Stimulated activated CD8-positive, alpha-beta memory T cell treated with anti-CD3 and anti-CD28 coated beads, Interleukin-15, amount 100 ng/mL, for 4 hours (primary cell): ENCODE results near the gene C2orf15.
"Not testable (repeated sequence)": the region's sequence is repeated elsewhere in the genome, so short reads cannot be mapped to it uniquely, and the experiment has no call there.

Source experiments
- DNase-seq, 2 donors: peaks; one replicate each; pipeline ENCODE4 v3.0.0-alpha.2; 2020; ENCODE audit warnings: low read depth in 2 of 2

Gene C2orf15

DNA sequence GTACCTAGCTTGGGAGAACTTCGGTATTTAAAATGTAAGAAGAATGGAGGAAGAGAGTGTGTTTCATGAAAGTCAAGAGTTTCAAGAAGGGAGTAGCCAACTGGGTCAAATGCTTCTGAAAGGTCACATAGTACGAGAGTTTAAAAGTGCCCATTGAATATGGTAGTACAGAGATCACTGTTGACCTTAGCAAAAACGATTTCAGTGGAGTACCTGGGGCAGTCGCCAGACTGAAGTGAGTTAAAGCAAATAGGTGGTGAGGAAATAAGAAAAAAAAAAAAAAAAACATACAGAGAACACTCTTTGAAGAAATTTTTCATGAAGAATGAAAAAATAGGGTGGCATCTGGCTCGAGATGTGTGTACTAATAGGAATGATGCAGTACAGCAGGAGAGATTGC lies 24.7 kb downstream of the C2orf15 start:
- no peak for DNase-seq

DNA sequence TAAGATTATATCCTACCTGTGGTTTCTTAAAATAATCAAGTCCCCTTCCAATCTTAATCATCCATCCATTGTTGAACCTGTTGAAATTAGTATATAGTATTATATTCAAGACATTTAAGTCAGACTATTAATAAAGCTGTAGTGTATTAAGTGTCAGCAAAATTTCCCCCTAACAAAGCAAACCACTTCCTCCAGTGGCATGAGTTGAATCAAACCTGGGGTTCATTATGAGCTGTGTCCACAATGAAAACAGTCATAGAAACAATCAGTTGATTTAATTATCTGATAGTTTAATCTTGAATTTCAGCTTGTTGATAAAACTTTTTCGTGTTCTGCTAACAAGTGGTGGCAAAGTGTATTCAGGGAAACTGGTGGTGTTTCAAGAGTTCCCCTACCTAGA lies 28.0 kb downstream of the C2orf15 start:
- no peak for DNase-seq

DNA sequence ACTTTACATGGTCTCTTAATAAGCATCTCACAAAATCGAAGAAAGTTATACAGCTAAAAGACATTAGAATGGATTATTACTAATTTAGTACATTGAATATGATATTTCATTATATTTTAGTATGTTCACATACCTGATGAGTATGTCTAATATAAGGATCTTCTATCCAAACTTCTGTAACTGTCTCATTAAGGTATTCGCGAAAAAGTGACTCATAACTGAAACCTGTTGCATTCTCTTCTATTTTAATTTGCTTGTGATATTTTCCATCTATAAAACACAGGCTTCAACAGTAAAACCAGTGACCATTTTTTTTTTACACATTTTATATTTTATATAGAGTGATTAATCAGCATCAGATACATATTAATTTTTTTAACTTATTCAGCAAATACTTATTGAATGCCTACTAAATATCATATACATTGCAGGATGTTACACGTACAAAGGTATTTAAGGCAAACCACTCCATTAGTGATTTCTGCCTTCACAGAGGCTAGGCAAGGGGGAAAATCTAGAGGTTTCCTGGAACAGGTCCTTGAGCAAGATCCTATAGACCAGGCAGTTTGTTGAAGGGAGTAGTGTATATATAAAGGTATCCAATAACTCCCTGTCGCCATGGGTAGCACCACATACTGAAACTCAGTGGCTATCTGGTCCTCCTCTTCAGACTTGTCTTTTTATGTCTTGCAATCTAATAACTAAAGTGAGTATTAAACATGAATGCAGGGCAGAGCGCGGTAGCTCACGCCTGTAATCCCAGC lies 30.1 kb downstream of the C2orf15 start:
- no peak for DNase-seq

DNA sequence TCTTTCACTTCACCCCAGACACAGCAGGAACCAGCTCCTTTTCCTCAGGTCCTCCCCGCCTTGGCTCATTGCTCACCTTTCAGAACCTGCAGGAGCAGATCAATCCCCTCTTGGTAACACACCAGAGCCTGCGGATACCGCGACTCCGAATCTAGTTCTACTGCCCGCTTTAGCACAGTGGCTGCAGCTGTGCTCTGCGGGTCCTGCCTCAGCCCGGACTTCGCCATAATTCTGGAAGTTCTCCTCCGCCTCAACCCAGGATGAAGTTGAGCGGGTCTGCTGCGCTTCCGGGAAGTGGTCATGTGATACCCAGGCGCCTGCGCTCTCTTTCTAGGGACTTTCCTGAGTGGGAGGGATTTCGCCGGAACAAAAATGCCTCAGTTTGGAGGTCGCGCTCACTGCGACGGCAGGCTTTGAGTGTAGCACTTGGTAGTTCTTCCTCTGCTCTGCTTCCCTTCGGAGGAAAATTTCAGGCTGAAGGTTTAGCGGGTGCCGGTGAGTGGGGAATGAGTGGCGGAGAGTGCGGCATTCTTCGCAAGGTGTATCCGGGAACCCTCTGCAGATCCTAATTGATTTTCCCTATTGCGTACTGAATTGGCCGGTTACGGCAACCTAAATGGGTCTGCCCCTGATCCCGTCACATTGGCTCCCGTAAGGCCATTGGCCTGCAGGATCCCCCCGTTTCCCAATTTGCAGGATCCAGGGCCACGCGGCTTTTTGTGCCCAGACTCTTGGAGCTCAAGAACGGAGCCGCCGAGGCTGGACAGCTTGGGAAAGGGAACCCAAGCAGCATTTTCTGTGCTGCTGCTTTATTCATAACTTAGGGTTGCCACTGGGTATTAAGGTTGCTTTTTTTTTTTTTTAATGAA lies 39.5 kb downstream of the C2orf15 start, which contains the start of the genes MITD1 and MRPL30:
MITD1 (minus strand) TSS at position 304 of the 869 bp plus-strand sequence; CDS start at position 227, 77 bp downstream.
MRPL30 (plus strand) TSS at position 430 of the 869 bp plus-strand sequence. CDS start 5,020 bp downstream, outside the sequence.
- peak; percentile 76 to 83 for DNase-seq

DNA sequence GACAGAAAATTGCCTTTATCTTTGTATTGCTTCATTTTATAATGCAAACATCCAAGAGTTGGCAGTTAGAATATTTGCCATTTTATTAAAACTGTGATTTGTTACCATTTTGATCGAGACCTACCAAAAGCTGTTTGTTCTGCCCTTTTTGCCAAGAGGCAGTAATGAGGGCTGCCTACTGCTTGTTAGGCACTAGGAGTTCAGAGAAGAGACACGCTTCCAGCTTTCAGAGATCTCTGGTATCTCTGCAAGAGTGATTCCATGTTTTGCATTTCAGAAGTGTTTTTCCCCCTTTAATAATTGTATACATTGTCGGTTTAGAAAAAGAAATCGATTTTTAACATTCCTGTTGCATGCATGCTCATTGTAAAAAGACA lies 40.1 kb downstream of the C2orf15 start:
- no peak for DNase-seq

DNA sequence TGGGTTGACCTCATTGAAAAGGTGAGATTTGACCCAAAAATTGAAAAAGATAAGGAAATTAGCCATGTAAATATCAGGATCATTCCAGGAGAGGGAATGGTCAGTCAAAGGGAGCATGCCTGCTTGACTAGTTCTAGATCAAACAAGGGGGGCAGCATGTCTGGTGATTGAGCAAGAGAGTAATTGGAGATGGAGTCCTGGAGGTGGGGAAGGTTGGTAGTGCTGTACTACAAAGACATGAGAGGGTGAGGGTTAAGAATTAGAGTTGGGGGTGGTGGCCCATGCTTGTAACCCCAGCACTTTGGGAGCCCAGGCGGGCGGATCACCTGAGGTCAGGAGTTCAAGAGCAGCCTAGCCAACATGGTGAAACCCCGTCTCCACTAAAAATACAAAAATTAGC lies 41.5 kb downstream of the C2orf15 start:
- DNase-seq, result no peak

DNA sequence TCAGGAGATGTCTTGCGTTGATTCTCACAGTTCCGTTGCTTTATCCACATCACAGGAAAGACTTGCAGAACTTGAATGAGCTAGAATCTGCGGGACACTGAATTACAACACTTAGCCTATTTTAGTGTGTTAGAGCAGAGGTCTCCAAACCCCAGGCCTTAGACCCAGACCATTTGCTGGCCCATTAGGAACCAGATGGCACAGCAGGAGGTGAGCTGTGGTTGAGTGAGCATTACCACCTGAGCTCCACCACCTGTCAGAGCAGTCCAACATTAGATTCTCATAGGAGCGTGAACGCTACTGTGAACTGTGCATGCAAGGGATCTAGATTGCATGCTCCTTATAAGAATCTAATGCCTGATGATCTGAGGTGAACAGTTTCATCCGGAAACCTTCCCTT lies 43.3 kb downstream of the C2orf15 start:
- DNase-seq, result no peak

DNA sequence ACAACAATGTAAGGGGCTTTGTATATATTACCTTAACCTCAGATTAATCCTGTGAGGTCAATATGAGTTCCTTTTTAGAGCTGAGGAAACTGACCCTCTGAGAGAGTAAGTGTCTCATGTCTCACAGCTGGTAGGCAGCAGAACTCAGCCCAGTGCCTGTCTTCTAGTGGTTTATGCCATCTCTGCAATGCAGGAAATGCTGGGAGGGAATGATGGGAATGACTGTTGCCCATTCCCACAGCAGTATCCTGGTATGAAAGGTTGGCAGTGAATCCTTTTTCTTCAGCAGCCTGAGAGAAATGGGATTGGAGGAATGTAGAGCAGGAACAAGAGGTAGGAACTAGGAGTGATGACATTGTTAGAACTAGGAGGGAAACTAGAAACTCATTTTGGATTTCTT lies 45.5 kb downstream of the C2orf15 start:
- no peak for DNase-seq

DNA sequence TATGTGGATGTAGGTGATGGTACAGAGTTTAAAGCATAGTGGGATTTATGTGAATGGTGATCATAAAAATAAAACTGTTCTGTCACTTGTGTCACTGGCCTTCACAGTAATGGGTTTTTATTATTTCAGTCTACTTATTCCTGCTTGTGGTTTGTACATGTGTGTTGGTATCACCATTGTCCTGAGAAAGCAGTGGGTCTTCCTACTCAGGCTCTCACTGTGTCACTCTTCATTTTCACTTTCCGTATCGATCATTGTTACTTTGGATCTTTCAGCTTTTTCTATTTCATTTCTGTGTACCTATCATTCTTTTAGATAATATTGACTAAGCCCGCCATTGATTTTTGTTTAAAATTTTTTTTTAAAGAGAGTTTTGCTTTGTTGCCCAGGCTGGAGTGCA lies 46.9 kb downstream of the C2orf15 start:
- DNase-seq, result no peak

DNA sequence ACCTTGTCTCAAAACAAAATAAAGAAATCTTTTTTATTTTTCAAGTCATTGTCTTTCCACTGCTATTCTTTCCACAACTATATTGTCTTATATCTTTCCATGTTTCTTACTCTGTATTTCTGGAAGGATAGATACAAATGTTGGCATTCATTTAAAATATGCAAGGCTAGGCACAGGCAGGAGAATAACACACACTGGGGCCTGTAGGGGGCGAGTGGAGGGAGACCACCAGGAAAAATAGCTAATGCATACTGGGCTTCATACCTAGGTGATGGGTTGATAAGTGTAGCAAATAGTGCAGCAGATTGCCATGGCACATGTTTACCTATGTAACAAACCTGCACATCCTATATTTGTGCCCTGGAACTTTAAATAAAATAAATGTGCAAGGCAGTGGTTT lies 49.0 kb downstream of the C2orf15 start:
- no peak for DNase-seq

DNA sequence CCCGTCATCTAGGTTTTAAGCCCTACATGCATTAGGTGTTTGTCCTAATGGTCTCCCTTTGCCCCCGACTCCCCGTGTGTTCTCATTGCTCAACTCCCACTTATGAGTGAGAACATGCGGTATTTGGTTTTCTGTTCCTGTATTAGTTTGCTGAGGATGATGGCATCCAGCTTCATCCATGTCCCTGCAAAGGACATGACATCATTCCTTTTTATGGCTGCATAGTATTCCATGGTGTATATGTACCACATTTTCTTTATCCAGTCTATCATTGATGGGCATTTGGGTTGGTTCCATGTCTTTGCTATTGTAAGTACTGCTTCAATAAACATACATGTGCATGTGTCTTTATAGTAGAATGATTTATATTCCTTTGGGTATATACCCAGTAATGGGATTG lies 50.9 kb downstream of the C2orf15 start:
- not testable (repeated sequence) for DNase-seq

DNA sequence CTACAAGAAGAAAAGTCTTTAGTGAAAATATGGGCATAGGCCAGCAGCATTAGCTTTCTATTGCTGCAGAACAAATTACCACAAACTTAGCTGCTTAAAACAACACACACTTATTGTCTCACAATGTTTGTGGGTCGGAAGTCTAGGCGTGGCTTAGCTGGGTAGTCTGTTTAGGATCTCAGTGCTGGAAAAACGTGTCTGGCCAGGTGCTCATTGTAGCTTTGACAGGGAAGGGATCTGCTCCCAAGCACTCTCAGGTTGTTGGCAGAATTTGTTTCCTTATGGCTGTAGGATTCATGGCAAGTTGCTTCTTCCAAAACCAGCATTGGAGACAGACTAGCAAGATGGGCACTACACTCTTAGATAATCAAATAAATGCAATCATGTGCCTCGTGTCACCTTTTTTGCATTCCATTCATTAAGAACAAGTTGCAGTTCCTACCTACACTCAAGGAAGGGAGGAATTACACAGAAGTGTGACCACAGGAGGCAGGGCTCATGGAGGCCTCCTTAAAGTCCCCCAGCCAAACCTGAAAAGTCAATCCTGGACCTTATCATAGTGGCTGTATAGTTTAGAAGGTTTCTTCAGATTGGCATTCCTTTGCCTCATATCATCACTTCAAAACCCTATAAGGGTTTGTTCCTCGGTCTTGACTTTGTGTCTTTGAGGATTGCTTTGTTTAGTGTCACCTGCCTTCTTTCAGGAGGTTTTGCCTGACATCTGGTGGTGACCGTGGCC lies 56.8 kb downstream of the C2orf15 start:
- DNase-seq, result no peak

DNA sequence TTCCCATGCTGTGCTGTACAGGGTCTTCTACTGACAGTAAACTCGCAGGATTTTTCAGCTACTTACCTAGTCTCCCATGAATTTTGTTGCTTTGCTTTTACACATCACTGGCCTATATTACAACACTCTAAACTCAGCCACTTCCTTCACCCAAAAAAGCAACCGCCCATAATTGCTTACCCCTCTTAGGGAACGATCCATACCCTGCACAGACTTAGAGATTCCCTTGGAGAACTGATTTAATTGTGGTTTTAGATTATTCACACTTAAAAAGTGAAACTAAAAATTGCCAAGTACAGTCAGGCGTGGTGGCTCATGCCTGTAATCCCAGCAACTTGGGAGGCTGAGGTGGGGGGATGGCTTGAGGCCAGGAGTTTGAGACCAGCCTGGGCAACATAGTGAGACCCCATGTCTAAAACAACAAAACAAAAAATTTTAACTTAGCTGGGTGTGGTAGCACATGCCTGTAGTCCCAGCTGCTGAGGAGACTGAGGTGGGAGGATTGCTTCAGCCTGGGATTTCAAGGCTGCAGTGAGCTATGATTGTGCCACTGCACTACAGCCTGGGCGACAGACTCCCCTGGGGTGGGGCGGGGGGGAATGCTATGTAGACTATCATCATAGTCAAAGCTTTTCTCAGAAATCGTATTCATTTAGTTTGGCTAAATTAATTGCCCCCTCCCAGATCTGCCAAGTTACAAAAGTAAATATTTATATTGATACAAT lies 58.7 kb downstream of the C2orf15 start:
- DNase-seq, result no peak
